ENCODE results near the gene CADM2.

The CADM2 gene

GRCh38 chr3:85102781-85103180, 144.0 kb downstream of the CADM2 start:
- H3K27ac ChIP-seq (ENCODE audit: extremely low read depth, low read depth, low read length), result no peak overlapping the region
- no peak for TF ChIP-seq ZNF24 (tag by site-specific recombination; IDR thresholded peaks at IDR 0.05)
- no peak for TF ChIP-seq ZBTB17 (tag by site-specific recombination; IDR thresholded peaks at IDR 0.05)
- TF ChIP-seq ZNF664 (tag by site-specific recombination; IDR thresholded peaks at IDR 0.05), result no peak
- no peak for TF ChIP-seq MEIS1 (CRISPR knock-in tag; IDR thresholded peaks at IDR 0.05; ENCODE audit: borderline replicate concordance)
- TF ChIP-seq ZNF214 (tag by site-specific recombination; IDR thresholded peaks at IDR 0.05; ENCODE audit: borderline replicate concordance), result no peak
- TF ChIP-seq KLF17 (tag by site-specific recombination; IDR thresholded peaks at IDR 0.05), result no peak
- TF ChIP-seq ZNF654 (tag by site-specific recombination; IDR thresholded peaks at IDR 0.05; ENCODE audit: low read depth), result no peak
- no peak for TF ChIP-seq ZEB2 (tag by site-specific recombination; IDR thresholded peaks at IDR 0.05)
- TF ChIP-seq ZBTB48 (tag by site-specific recombination; IDR thresholded peaks at IDR 0.05), result no peak
- TF ChIP-seq MZF1 (tag by site-specific recombination; IDR thresholded peaks at IDR 0.05; ENCODE audit: borderline replicate concordance), result no peak
- no peak for TF ChIP-seq ZNF133 (tag by site-specific recombination; IDR thresholded peaks at IDR 0.05)
- no peak for TF ChIP-seq INSM2 (tag by site-specific recombination; IDR thresholded peaks at IDR 0.05)
- TF ChIP-seq ZNF704 (tag by site-specific recombination; IDR thresholded peaks at IDR 0.05), result no peak
- TF ChIP-seq ZBTB26 (tag by site-specific recombination; optimal IDR thresholded peaks at IDR 0.05), result no peak
- TF ChIP-seq ZSCAN18 (tag by site-specific recombination; IDR thresholded peaks at IDR 0.05), result no peak
- no peaks in the 10 kb centered on the region for H3K9me3 ChIP-seq (ENCODE audit: control insufficient read depth, insufficient read depth, low read depth, low read length)
- no peaks in the 10 kb centered on the region for H3K4me1 ChIP-seq (ENCODE audit: control insufficient read depth, insufficient read depth, low read length)
- ChIA-PET POLR2A (no interaction called here), CTCF (no interaction called here)
- no peak overlapping the region for H3K4me3 ChIP-seq (ENCODE audit: low read depth, low read length)
- H3K36me3 ChIP-seq (ENCODE audit: control insufficient read depth in 2 of 2, insufficient read depth in 1 of 2, low read length in 2 of 2), result no peaks in the 10 kb centered on the region

- POLR2A ChIA-PET, result no interaction called here
- H3K9me3 ChIP-seq (ENCODE audit: control insufficient read depth, insufficient read depth, low read depth, low read length), result no peaks in the 10 kb centered on the region
- H3K27ac ChIP-seq (ENCODE audit: extremely low read depth, low read depth, low read length), result no peak overlapping the region
- no peaks in the 10 kb centered on the region for H3K4me1 ChIP-seq (ENCODE audit: control insufficient read depth, insufficient read depth, low read length)
- H3K4me3 ChIP-seq (ENCODE audit: low read depth, low read length), result no peak overlapping the region
- CTCF ChIA-PET, result no interaction called here
- TF ChIP-seq ZNF394 (tag by site-specific recombination; IDR thresholded peaks at IDR 0.05; ENCODE audit: borderline replicate concordance) (no peak), KLF7 (tag by site-specific recombination; IDR thresholded peaks at IDR 0.05; ENCODE audit: borderline replicate concordance) (no peak), SP2 (tag by site-specific recombination; IDR thresholded peaks at IDR 0.05) (no peak), ZNF112 (tag by site-specific recombination; IDR thresholded peaks at IDR 0.05) (no peak), ZSCAN30 (tag by site-specific recombination; IDR thresholded peaks at IDR 0.05) (no peak), ZNF629 (tag by site-specific recombination; IDR thresholded peaks at IDR 0.05) (no peak), ZEB2 (tag by site-specific recombination; IDR thresholded peaks at IDR 0.05) (no peak), BCL11B (tag by site-specific recombination; IDR thresholded peaks at IDR 0.05; ENCODE audit: low read depth) (no peak), ZNF548 (tag by site-specific recombination; IDR thresholded peaks at IDR 0.05) (no peak), ZNF610 (tag by site-specific recombination; IDR thresholded peaks at IDR 0.05; ENCODE audit: borderline replicate concordance) (no peak), ZNF555 (tag by site-specific recombination; conservative IDR thresholded peaks at IDR 0.05) (no peak), TRIM28 (IDR thresholded peaks at IDR 0.05; ENCODE audit: borderline replicate concordance, low read length) (no peak)
- H3K36me3 ChIP-seq (ENCODE audit: control insufficient read depth in 2 of 2, insufficient read depth in 1 of 2, low read length in 2 of 2), result no peaks in the 10 kb centered on the region
Observed at GRCh38 chr3:85110393-85110792, 151.6 kb downstream of the CADM2 start.
